Esophagus squamous epithelium (tissue), 4 donors: Measurements from ENCODE around the gene ASTN2.

ENCODE experiments used
- POLR2A ChIP-seq, 4 donors: fragments of 450-650 bp; IDR thresholded peaks; one replicate each; pipeline ENCODE4 v1.6.1; 2017; ENCODE audit warnings: antibody characterized with exemption in 4 of 4, mild to moderate bottlenecking in 4 of 4, moderate library complexity in 3 of 4
- TF ChIP-seq, protein P1 (sequence below), 6 experiments: fragments of 450-650 bp in 4 of 6; fragments of 200-600 bp in 2 of 6; sonication (generic) in 2 of 6; IDR thresholded peaks; one replicate each; pipeline ENCODE4 v1.5.1; 2016 to 2019; ENCODE audit warnings: antibody characterized with exemption in 6 of 6, mild to moderate bottlenecking in 4 of 6, moderate library complexity in 4 of 6

DNA sequence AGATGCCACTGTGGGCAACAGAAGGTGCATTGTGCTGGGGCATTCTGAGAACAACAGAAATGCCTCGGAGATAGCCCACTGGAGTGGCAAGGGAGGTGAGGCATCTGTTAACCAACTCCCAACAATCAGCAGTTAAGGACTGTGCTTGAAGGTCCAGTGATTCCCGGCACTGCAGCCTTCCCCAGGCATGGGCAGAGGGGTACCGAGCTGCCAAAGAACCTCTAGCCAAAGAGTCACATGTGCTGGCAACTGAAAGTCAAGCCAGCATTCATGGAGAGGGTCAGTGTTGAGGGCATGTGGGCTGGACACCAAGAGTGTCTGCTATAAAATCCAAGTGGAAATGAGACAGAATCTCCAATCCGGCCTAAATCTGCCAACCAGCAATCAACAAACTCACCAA lies 149.6 kb downstream of the ASTN2 start:
- TF ChIP-seq POLR2A (IDR thresholded peaks at IDR 0.05): no peak
- TF ChIP-seq, protein P1, sequence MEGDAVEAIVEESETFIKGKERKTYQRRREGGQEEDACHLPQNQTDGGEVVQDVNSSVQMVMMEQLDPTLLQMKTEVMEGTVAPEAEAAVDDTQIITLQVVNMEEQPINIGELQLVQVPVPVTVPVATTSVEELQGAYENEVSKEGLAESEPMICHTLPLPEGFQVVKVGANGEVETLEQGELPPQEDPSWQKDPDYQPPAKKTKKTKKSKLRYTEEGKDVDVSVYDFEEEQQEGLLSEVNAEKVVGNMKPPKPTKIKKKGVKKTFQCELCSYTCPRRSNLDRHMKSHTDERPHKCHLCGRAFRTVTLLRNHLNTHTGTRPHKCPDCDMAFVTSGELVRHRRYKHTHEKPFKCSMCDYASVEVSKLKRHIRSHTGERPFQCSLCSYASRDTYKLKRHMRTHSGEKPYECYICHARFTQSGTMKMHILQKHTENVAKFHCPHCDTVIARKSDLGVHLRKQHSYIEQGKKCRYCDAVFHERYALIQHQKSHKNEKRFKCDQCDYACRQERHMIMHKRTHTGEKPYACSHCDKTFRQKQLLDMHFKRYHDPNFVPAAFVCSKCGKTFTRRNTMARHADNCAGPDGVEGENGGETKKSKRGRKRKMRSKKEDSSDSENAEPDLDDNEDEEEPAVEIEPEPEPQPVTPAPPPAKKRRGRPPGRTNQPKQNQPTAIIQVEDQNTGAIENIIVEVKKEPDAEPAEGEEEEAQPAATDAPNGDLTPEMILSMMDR (IDR thresholded peaks at IDR 0.05): no peak
